OCI-LY3 (cell line): ENCODE measurements around the gene TGDS.

Source experiments
- H2AFZ ChIP-seq: fragments of 200-600, 300-600 bp; shearing (Covaris generic); 2 replicates; pipeline ENCODE4 v1.6.0; 2014; ENCODE audit warnings: antibody characterized with exemption, low read depth, low read length
- H3K27ac ChIP-seq: fragments of 200-600, 300-600 bp; sonication (generic); 2 replicates; pipeline ENCODE4 v1.5.1; 2014; ENCODE audit warnings: mild to moderate bottlenecking, low read length, moderate library complexity, mixed read lengths
- H3K27me3 ChIP-seq: fragments of 200-600, 300-600 bp; sonication (generic); 2 replicates; pipeline ENCODE4 v1.6.1; 2014; ENCODE audit warnings: low read depth, low read length, mixed read lengths
- H3K36me3 ChIP-seq: fragments of 200-600, 300-600 bp; sonication (generic); replicated peaks from 2 replicates; pipeline ENCODE3; 2014; ENCODE audit warnings: low read depth, low read length, mixed read lengths
- H3K4me1 ChIP-seq: fragments of 300-600, 200-600 bp; sonication (generic); 2 replicates; pipeline ENCODE4 v1.6.1; 2014; ENCODE audit warnings: low read length, mixed read lengths
- H3K4me2 ChIP-seq: fragments of 200-600, 300-600 bp; sonication (generic); 2 replicates; pipeline ENCODE4 v1.6.1; 2014; ENCODE audit warnings: low read length, mixed read lengths
- H3K4me3 ChIP-seq: fragments of 300-600, 200-600 bp; sonication (generic); 2 replicates; pipeline ENCODE4 v1.5.1; 2014; ENCODE audit warnings: antibody characterized with exemption, mild to moderate bottlenecking, low read length, moderate library complexity
- H3K79me2 ChIP-seq: fragments of 300-600, 200-600 bp; shearing (Covaris generic); 2 replicates; pipeline ENCODE4 v1.6.1; 2014; ENCODE audit warnings: mild to moderate bottlenecking, low read length, mixed read lengths
- H3K9ac ChIP-seq: fragments of 300-600, 200-600 bp; shearing (Covaris generic); 2 replicates; pipeline ENCODE4 v1.6.0; 2014; ENCODE audit warnings: mild to moderate bottlenecking, low read length, moderate library complexity
- H3K9me3 ChIP-seq: fragments of 200-600, 300-600 bp; shearing (Covaris generic); 2 replicates; pipeline ENCODE4 v1.6.1; 2014; ENCODE audit warnings: low read length, mixed read lengths; ENCODE audit not compliant: insufficient read depth
- H4K20me1 ChIP-seq: fragments of 200-600, 300-600 bp; sonication (generic); 2 replicates; pipeline ENCODE4 v1.6.1; 2016; ENCODE audit warnings: low read length, mixed read lengths; ENCODE audit not compliant: insufficient read depth
- CTCF ChIP-seq: fragments of 200-600, 300-600 bp; sonication (generic); IDR thresholded peaks from 2 replicates; pipeline ENCODE4 v1.5.1; 2014; ENCODE audit warnings: antibody characterized with exemption, low read length, low read depth
- EZH2phosphoT487 ChIP-seq: fragments of 200-600 bp; shearing (Covaris generic); IDR thresholded peaks from 2 replicates; pipeline ENCODE4 v1.6.1; 2018; ENCODE audit warnings: antibody characterized with exemption, mixed run types, low read depth

Gene TGDS

GRCh38 chr13:94613051-94613450, 17.1 kb upstream of the TGDS start:
- H3K9ac ChIP-seq: no peak overlapping the region
- H3K36me3 ChIP-seq: peaks cover 24% of the 10 kb centered on the region
- H3K79me2 ChIP-seq: no peaks in the 10 kb centered on the region
- no peaks in the 10 kb centered on the region for H3K27me3 ChIP-seq
- no peak overlapping the region for H3K27ac ChIP-seq
- no peak overlapping the region for H3K4me2 ChIP-seq
- no peaks in the 10 kb centered on the region for H3K9me3 ChIP-seq
- H3K4me1 ChIP-seq: no peaks in the 10 kb centered on the region
- peaks cover 6% of the 10 kb centered on the region; the same call in 1 of the 2 replicates for H4K20me1 ChIP-seq
- no peak overlapping the region for H2AFZ ChIP-seq
- TF ChIP-seq CTCF (no peak), EZH2phosphoT487 (no peak)
- no peak overlapping the region for H3K4me3 ChIP-seq

- no peaks in the 10 kb centered on the region for H3K27me3 ChIP-seq
- TF ChIP-seq EZH2phosphoT487: no peak
- no peak for TF ChIP-seq CTCF
- H4K20me1 ChIP-seq: no peaks in the 10 kb centered on the region
- no peaks in the 10 kb centered on the region for H3K4me1 ChIP-seq
- no peak overlapping the region for H3K4me2 ChIP-seq
- H3K36me3 ChIP-seq: peaks cover 26% of the 10 kb centered on the region
- H2AFZ ChIP-seq: no peak overlapping the region
- H3K27ac ChIP-seq: no peak overlapping the region
- no peak overlapping the region for H3K4me3 ChIP-seq
- H3K9me3 ChIP-seq: no peaks in the 10 kb centered on the region
- H3K9ac ChIP-seq: no peak overlapping the region
- H3K79me2 ChIP-seq: no peaks in the 10 kb centered on the region
These were observed 16.1 kb upstream of the TGDS start for GRCh38 chr13:94612050-94612449.

GRCh38 chr13:94610475-94610874, 14.5 kb upstream of the TGDS start:
- TF ChIP-seq CTCF: no peak
- no peak for TF ChIP-seq EZH2phosphoT487
- no peak overlapping the region for H3K4me2 ChIP-seq
- H3K36me3 ChIP-seq: peaks cover 36% of the 10 kb centered on the region
- no peak overlapping the region for H3K27ac ChIP-seq
- no peaks in the 10 kb centered on the region for H3K4me1 ChIP-seq
- H3K9ac ChIP-seq: no peak overlapping the region
- H4K20me1 ChIP-seq: no peaks in the 10 kb centered on the region
- H2AFZ ChIP-seq: no peak overlapping the region
- no peaks in the 10 kb centered on the region for H3K9me3 ChIP-seq
- no peak overlapping the region for H3K4me3 ChIP-seq
- no peaks in the 10 kb centered on the region for H3K79me2 ChIP-seq
- H3K27me3 ChIP-seq: no peaks in the 10 kb centered on the region

GRCh38 chr13:94609196-94609595, 13.2 kb upstream of the TGDS start:
- H3K27me3 ChIP-seq: no peaks in the 10 kb centered on the region
- peaks cover 33% of the 10 kb centered on the region for H3K36me3 ChIP-seq
- no peak overlapping the region for H3K27ac ChIP-seq
- no peak overlapping the region for H2AFZ ChIP-seq
- H3K4me1 ChIP-seq: no peaks in the 10 kb centered on the region
- no peaks in the 10 kb centered on the region for H4K20me1 ChIP-seq
- H3K4me2 ChIP-seq: no peak overlapping the region
- H3K4me3 ChIP-seq: no peak overlapping the region
- no peaks in the 10 kb centered on the region for H3K9me3 ChIP-seq
- H3K79me2 ChIP-seq: no peaks in the 10 kb centered on the region
- TF ChIP-seq EZH2phosphoT487 (no peak), CTCF (no peak)
- H3K9ac ChIP-seq: no peak overlapping the region
